IPS-NIHi11 (cell line): Measurements from ENCODE around the gene WIPF2.

Experiments
- DNase-seq: peaks from one replicate; pipeline ENCODE4 v3.0.0; 2012; ENCODE audit warnings: mixed read lengths, low spot score

WIPF2 gene

GRCh38 chr17:40313668-40314583 lies 94.8 kb downstream of the WIPF2 start:
- DNase-seq: no peak

GRCh38 chr17:40314584-40314956 lies 95.5 kb downstream of the WIPF2 start:
- no peak for DNase-seq

- DNase-seq: no peak
Measured at GRCh38 chr17:40315206-40315605, 96.1 kb downstream of the WIPF2 start.

- no peak for DNase-seq
Measured at GRCh38 chr17:40315678-40316570, 96.8 kb downstream of the WIPF2 start.

GRCh38 chr17:40316571-40317344 lies 97.7 kb downstream of the WIPF2 start:
- peak; percentile 68 for DNase-seq

GRCh38 chr17:40317345-40317873 lies 98.3 kb downstream of the WIPF2 start:
- peak; percentile 61 for DNase-seq

GRCh38 chr17:40317880-40318829 lies 99.1 kb downstream of the WIPF2 start:
- DNase-seq: peak; percentile 99

- no peak for DNase-seq
Measured at GRCh38 chr17:40318830-40319391, 99.8 kb downstream of the WIPF2 start.

- no peak for DNase-seq
Measured at GRCh38 chr17:40319651-40320540, 100.8 kb downstream of the WIPF2 start.

GRCh38 chr17:40320756-40321523 lies 101.8 kb downstream of the WIPF2 start:
- DNase-seq: no peak

GRCh38 chr17:40321524-40321929 lies 102.4 kb downstream of the WIPF2 start:
- no peak for DNase-seq

- DNase-seq: no peak
Measured at GRCh38 chr17:40321961-40322357, 102.9 kb downstream of the WIPF2 start.

- DNase-seq: peak; percentile 69
Measured at GRCh38 chr17:40322358-40323315, 103.5 kb downstream of the WIPF2 start.

- no peak for DNase-seq
Measured at GRCh38 chr17:40323391-40324381, 104.6 kb downstream of the WIPF2 start.

- DNase-seq: no peak
Measured at GRCh38 chr17:40325156-40326013, 106.3 kb downstream of the WIPF2 start.
